ENCODE measurements around the gene SLC18A2.
"Not testable (repeated sequence)": the region's sequence is repeated elsewhere in the genome, so short reads cannot be mapped to it uniquely, and the experiment has no call there.

Gene SLC18A2

DNA sequence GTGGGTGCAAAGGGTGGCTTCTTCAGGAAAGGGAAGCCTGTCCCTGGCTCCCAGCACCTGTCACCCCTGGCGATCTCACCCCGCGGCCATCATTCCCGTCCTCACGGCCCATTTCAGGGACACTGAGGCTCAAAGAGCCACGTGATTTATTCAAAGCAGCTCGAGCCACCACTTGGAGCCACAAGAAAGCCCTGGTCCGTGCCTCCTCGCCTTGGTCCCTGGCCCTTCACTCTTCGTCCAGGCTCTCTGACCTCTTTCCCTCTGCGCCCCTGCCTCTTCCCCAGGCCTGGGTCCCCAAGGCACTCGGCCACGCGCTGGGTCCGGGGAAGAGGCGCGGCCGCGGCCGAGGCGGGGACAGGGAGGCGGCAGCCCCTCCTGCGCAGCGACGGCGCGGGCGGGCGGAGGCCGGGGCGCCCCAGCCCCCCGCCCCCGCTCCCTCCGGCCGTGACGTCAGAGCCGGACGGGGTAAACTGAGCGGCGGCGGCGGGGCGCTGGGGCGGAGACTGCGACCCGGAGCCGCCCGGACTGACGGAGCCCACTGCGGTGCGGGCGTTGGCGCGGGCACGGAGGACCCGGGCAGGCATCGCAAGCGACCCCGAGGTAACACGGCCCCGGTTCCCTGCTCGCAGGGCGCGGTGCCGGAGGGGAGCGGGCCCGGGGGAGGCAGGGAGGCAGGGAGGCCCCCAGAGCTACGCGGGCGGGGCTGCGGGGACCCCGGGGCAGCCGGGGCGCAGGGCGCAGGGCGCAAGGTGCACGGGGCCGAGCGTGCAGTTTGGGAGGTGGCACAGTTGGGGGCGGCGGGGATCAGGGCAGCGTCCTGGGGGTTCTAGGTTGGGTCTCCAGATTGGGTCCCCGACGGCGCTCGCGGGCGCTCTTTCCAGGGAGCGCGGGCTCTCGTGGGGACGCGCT, at the start of gene SLC18A2:
Gene SLC18A2, plus strand, starts transcription at position 494 of the 909 bp plus-strand sequence. CDS start 580 bp downstream, outside the sequence.
- no peak for DNase-seq (ENCODE audit: low read depth)

DNA sequence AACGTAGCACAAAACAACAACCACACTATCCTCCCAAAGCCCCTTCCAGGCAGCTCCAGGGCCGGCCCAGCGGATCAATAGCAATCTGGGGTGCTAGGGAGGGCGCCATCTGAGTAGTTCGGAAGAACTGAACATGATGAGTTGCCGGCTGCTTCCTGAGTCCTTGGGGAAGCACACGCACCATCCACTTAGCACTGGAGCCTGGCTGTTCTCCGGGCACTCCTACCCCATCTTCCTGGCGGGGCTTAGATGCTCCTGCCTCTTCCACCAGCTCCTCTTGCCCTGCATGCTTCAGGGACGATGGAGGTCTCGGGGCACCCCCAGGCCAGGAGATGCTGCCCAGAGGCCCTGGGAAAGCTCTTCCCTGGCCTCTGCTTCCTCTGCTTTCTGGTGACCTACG, 43.7 kb upstream of the SLC18A2 start, which contains the start of gene KCNK18:
Gene KCNK18, plus strand, starts transcription at position 301 of the 400 bp plus-strand sequence. Its CDS starts 0 bp downstream, at position 301.
- no peak for DNase-seq (ENCODE audit: low read depth)

DNA sequence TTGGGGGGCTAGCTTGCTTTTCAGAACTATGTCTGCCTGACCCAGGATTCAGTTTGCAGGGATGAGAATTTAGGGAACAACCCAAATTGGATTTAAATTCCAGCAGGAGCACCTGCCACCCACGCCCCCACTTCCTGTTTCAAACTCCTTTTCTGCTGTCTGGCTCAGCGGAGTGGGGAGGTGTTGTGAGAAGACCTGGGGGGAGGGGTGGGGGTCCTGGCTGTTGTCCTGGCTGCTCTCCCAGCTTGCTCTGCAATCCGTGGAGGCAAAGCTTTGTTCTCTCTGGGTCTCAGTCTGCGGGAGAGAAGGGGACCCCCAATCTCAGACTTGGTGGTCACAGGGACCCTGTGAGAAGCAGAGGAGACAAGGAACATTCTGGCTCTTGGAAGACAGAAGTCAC, 42.8 kb upstream of the SLC18A2 start:
- DNase-seq (ENCODE audit: low read depth): no peak

DNA sequence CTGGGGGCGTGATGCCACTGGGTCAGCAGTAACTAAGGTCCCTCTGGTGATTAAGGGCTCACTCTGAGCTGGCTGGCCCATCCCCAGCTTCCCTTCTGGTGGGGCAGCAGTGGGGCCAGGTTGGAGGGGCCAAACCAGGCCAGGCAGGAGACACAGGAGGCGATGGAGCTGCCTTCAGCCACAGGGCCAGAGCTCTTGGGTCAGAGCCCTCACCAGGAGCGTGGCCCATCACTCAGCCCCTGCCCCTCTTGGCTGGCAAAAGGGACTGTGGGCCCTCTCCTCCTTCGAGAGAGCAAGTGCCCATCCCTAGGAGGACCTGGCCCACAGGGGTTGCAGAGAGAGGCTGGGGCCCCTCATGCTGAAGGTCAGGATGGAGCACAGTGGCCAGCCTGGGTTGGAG, 39.1 kb upstream of the SLC18A2 start:
- no peak for DNase-seq (ENCODE audit: low read depth)

DNA sequence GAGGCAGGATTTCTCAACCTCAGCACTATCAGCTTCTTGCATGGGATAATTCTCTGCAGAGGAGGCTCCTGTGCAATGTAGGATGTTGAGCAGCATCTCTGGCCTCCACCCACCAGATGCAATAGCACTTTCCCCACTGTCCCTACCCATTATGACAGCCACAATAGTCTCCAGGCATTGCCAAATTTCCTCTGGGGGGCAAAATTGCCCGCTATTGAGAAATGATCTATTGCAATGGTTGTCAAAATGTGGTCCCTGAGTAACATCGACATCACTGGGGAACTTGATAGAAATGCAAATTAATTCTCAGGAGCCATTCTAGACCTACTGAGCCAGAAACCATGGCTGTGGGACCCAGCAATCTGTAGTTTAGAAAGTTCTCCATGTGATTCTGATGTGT, 36.6 kb upstream of the SLC18A2 start:
- DNase-seq (ENCODE audit: low read depth): no peak

DNA sequence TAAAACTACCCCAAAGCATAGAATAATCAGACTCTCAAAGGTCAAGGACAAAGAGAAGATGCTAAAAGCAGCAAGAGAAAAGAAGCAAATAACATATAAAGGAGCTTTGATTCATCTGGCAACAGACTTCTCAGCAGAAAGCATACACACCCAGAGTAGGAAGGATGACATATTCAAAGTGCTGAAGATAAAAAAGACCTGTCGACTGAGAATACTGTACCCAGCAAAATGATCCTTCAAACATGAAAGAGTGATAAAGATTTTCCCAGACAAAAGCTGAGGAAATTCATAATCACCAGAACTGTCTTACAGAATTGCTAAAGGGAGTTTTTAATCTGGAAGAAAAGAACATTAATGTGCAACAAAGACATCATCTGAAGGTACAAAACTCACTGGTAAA, 28.7 kb upstream of the SLC18A2 start:
- no peak for DNase-seq (ENCODE audit: low read depth)

DNA sequence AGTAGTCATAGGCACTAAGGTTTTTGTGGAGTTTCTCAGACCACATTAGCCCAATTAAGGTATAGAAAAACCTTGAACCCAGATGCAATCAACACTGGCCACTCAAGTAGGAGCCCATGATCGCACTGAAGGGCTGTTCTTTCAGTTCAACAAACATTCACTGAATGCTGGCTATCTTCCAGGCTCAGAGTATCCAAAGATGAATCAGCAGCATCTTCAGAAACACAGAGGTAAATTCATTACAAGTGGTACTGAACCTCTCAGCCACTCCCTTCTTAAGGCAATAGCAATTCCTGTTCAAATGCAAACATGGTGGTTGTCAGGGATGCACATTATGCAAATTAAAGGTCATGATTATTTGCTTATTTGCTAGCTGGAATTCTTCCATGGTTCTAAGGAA, 26.5 kb upstream of the SLC18A2 start:
- DNase-seq (ENCODE audit: low read depth): no peak

DNA sequence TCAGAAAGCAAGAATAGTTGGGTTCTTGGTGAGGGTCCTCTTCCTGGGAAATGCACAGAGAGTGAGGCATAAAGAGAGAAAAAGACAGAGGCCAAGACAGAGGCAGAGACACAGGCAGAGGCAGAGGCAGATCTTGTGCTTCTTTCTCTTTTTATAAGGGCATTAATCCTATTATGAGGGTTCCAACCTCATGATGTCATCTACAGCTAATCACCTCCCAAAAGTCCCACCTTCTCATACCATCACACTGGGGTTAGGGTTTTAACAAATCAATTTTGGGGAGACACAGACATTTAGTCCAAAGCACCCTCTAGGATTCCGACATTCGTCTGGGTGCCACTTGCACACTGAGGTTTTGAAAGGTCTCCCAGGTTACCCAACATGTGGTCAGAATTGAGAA, 25.8 kb upstream of the SLC18A2 start:
- no peak for DNase-seq (ENCODE audit: low read depth)

DNA sequence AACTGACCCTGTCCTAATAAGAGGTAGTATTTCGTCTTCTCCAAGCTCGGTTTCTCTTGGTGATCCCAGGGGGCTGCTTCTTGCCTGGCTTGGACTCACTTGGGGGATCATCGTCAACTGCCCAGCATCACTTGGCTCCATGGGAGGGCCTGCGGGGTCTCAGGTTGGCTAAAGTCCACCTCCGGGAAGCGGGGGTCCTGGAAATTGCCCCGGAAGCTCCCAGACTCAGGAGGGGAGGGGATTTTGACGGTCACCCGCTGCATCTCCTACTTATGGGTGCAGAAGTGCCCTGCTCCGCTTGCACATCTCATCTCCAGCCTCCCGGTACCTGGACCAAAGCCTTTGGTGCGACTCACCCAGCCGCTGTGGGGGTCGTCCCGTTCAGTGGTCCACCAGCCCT, 24.9 kb upstream of the SLC18A2 start:
- DNase-seq (ENCODE audit: low read depth): no peak

DNA sequence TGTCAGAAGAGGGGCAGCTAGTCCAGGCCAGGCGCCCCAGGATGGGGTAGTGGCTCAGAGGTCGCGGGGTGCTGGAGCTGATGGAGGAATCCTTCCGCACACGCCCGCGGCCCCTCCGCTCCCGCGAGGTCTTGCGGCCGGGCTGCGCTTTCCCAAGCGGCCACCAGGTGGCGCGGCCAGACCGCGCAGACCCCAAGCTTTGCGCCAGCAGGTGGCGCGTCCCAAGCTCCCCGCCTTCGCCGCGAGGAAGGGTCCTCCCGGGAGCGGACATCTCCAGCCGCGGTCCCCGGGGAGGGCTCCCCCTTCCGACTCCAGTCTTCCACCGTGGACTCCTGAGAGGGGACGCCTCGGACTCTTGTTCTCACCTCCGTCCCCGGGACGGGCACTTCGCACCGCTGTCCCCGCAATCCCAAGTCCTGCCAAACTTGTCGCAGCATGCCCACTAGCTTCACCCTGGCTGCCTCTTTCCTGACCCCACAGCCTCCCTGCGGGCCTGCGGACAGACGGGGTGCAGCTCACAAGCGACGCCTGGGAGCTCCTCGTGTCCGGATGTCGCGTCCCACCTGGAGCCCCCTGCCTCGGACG, 24.2 kb upstream of the SLC18A2 start:
- peak; percentile 56 for DNase-seq (ENCODE audit: low read depth)

DNA sequence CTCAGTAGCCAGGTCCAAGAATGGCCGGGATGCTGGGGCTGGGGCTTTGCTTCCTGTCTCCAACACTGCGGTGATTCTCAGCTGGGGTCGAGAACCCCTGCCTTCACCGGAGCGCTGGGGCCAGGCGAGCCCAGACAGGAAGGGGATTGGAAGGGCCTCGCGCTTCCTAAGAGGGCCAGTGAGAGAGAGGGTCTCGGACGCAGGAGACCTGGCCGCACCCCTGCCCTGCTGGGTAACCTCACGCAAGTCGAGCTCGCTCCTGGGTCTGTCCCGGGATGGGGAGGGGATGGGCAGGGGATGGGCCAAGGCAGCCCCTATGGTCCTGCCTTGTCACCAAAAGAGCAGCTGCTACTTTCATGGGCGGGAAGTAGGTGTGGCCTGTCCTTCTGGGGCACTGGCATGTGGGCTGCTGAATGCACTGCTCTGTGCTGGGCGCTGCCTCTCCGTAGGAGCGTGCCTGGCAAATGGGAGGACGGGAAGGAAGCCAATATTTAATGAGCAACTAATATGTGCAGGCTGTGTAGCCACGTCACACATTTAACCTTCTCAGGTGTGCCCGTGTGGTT, 23.6 kb upstream of the SLC18A2 start:
- DNase-seq (ENCODE audit: low read depth): no peak

DNA sequence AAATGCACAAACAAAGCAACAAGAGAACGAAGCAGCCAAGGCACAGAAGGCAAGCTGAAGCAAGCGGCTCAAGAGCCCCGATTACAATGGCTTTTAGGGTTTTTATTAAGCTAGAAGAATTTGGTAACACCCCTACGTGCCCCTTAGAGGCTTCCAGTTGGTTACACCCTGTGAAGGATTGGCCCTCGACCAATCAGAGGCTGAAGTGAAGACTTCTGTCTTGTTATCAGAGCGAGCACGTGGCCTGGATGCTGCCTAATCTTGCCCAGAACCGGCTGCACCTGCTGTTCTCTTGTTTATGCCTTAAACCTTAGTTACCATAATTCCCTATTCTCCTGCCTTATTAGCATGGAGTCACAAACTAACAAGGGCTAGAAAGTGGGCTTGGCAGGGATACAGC, 22.3 kb upstream of the SLC18A2 start:
- DNase-seq (ENCODE audit: low read depth): no peak

DNA sequence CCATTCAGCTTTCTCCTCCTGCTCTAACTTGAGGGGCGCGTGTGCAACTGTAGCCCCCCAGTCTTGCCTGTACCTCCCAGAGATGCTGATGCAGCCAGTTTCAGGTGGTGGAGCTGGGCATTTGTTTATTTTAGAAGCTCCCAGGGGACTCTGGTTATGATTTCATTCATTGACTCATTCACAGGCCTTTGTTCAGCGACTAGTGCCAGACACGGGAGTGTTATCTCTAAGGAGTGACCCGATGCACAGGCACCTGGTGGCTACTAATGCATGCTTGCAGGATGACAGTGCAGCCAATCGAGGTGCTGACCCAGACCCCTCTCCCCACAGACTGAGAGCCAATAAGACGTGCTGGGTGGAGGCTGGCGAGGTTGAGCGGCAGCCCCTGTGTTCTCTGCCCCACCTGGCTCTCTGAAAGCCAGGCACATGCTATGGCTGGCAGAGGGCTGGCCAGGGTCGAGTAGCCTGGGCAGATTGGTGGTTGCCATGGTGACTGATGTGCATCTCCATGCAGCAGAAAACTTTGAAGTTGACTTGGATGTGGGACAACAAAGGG, 19.7 kb upstream of the SLC18A2 start:
- DNase-seq (ENCODE audit: low read depth): no peak

DNA sequence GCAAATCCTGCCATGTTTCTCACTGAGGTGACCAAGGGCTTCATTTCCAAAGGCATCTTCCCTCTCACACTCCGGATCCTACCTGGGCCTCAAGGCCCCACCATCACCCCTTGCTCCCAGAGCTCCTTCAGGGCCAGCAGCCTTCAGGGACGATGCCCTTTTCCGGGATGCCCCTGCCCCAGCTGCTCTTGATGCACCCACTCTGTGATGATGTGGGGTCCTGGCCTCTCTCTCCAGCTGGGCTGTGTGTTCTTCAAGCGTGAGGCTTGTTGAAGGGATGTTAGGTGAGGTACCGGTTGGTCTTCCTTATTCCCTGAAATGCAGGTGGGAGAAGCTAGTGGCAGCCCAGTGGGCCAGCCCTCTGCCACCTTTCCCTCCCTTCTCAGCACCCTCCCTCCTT, 18.4 kb upstream of the SLC18A2 start:
- DNase-seq (ENCODE audit: low read depth): no peak

DNA sequence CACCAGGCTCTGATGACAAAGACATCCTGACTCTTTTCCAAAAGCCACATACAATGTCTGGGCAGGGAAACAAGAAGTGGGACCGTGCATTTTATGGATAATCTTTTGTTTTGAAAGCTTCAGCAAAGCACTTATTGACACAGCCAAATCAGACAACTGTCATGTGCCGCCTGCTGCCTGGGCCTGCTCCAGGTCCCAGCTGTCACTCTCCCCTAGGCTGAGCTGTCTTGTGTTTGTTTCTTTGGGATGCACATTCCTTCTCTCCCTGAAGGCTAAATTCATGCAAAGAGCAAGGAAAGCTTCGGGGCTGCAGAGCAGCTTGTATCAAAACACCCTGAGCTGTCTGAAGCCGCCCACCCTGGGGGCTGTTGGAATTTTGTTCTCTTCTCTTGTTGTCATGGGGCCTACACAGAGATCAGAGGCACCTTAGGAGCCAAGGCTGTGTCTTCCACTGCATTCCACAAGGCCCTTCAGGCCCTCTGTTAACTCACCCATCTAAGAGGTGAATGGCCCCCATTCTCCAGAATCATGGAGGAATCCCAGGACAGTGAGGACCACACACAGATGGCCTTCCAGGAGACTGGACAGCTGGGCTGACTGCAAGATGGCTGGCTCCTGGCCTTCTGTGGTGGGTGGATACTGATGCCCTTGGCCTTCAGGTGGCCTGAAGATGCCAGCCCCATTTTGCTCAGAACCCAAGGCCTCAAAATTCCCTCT, 17.8 kb upstream of the SLC18A2 start:
- no peak for DNase-seq (ENCODE audit: low read depth)

DNA sequence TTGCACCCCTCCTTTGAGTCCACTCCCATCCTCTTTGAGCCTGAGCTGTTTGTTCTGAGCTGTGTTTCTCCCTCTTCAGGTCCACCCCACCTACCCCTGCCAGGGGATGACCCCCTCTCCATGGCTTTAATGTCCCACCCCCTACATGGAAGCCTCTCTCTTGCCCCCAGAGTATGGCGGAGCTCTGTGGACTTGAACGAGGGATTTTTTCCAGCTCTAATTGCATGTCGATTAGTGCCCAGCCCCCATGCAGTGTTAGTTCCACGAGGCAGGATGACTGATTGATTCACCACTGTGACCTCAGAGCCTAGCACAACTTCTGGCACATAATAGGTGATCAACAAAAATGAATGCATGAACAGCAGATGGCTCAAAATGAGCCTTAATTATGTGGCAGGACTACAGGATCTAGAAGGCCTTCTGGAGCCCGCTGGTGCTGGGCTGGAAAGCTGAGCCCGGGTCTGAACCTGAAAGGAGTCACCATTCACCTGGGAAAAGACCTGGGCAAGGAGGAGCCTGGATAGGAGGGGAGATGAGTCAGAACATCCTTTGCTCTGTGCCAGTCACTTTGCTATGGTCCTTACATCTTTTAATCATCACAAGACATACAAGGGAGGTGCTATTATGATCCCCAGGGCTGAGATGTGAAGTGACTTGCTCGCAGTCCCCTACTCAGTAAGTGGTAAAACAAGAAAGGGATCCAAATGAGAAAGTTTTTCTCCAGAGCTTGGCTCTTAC, 17.1 kb upstream of the SLC18A2 start:
- no peak for DNase-seq (ENCODE audit: low read depth)

DNA sequence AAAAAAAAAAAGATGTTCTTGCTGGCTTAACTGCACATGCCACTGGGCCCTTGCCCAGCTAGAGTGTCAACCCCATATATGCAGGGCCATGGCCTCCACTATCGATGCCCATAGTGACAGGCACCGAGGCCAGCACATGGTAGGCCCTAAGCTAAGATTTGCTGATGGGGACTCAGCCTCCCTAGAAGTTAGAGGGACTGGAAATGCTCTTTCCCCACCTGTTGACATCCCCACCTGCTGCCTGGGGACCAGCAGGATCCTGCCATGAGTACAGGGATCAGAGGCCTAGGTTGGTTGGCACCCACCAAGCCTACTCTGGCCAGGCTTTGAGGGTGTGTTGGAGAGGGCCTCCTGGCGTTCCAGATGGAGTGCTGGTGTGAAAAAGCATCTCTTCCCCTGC, 16.0 kb upstream of the SLC18A2 start:
- DNase-seq (ENCODE audit: low read depth): no peak

DNA sequence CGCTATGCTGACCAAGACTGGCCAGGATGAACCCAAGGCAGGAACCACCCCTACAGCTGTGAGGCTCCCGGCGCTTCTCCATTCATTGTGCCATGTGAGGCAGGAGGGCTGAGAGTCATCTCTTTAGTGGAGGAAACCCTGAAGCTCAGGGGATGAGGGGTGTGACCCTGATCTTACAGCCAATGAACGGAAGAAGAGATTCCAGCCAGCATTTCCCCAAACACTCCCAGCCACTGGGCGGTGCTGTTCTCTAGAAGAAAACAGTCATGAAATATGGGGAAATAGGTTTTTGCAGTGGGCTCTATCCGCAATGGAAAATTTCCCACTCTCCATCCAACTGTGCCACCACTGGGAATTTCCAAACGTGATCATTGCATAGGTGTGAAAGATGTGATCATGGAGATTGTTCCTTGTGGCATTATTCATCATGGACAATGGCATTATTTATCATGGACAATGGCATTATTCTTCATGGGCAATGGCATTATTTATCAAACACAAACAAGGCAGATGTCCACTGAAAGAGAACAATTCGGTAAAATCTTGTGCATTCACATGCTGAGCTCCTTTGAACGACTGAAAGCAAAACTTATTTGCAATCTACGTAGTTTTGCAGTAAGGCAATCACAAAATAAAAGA, 14.0 kb upstream of the SLC18A2 start:
- peak; percentile 6 for DNase-seq (ENCODE audit: low read depth)

DNA sequence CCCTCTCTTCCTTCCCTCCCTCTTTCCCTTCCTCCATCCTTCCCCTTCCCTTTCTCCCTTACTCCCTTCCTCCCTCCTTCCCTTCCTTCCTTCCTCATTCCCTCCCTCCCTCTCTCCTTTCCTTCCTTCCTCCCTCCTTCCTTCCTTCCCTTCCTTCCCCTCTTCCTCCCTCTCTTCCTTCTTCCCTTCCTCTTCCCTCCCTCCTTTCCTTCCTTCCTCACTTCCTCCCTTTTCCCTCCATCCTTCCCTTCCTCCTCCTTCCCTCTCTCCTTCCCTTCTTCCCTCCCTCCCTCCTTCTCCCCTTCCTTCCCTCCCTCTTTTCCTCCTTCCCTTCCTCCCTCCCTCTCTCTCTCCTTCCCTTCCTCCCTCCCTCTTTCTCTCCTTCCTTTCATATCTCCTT, 12.7 kb upstream of the SLC18A2 start:
- DNase-seq (ENCODE audit: low read depth): no peak

DNA sequence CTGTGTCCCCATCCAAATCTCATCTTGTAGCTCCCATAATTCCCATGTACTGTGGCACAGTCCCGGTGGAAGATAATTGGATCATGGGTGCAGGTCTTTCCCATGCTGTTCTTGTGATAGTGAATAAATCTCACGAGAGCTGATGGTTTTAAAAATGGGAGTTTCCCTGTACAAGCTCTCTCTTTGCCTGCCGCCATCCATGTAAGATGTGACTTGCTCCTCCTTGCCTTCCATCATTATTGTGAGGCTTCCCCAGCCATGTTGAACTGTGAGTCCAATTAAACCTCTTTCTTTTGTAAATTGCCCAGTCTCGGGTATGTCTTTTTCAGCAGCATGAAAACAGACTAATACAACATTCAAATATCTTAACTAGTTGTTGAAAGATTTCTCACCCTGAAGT, 10.8 kb upstream of the SLC18A2 start:
- DNase-seq (ENCODE audit: low read depth): not testable (repeated sequence)

DNA sequence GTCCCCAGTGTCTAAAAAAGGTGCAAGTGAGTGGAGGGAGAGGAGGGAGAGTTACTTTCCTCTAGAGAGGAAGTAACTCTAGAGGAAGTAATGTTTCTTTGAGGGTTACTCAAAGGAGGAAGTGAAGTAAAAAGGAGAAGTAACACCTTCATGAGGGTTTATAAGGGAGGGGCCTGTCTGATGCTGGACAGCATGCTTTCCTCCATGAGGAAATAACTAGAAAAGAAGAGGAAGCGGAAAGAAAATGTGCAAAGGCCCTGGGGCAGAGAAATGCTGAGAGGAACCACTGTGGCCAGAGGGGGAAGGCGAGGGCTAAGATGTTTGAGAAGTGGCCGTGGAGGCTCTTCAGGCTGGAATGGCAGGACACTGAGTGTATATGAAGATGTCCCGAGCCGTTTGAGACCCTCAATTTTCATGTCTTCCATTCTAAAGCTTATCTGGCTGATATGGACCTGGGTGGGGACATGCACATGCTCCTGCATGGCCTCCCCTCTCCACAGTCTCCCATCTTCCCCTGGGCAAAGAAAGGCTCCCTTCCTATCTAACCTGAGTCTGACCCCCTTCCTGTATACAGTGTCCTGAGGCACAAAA, 3.4 kb upstream of the SLC18A2 start:
- DNase-seq (ENCODE audit: low read depth): no peak

Data from fibroblast of gingiva (primary cell).